ENCODE measurements around the gene ALDH2. TPM values are rescaled to one million over a fixed set of nuclear protein-coding genes. Genes with fewer than 3 reads are reported as not detected.

ALDH2 gene
- total RNA-seq, 3 donors from 2014 or later (not counting 1 experiment from before 2014, with no cell fraction given), result 2.6 to 8.2 (median 3.8) TPM

DNA sequence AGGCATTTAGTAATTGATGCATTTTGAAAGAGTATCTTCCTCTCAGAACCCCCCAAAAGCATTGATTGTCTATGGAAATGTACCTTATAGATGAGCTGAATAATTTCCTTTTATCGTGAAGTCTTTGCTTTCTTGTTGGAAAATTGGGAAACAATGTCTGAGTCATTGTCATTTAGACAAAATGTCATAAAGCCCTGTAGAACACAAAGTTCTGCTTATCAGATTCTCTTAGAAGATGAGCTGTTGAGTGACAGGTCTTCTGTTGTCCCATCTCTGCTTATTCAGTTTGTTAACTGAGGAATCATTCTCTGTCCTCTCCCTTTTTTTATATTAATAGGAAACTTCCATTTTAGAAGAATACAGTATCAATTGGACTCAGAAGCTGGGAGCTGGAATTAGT is 98.2 kb downstream of the ALDH2 start:
- H3K27ac ChIP-seq (ENCODE audit: low read length), result no peak overlapping the region
- no peak overlapping the region for H3K4me3 ChIP-seq (ENCODE audit: low read length)
- H3K27me3 ChIP-seq (ENCODE audit: control insufficient read depth, insufficient read depth, low read length), result no peaks in the 10 kb centered on the region
- no peak for TF ChIP-seq CTCF (IDR thresholded peaks at IDR 0.05)
- Mint-ChIP-seq H3K36me3 (peaks cover 14% of the 10 kb centered on the region), H3K27me3 (ENCODE audit: low read depth in 2 of 2) (no peaks in the 10 kb centered on the region), H3K4me1 (peaks cover 12 to 16% of the 10 kb centered on the region in 2 donors), H3K9me3 (no peaks in the 10 kb centered on the region), H3K27ac (no peak overlapping the region), H3K4me3 (no peak overlapping the region)
- H3K9me3 ChIP-seq (ENCODE audit: control insufficient read depth, insufficient read depth, low read length), result no peaks in the 10 kb centered on the region
- H3K4me1 ChIP-seq (ENCODE audit: control insufficient read depth, insufficient read depth, low read length), result no peaks in the 10 kb centered on the region
- H3K36me3 ChIP-seq (ENCODE audit: control insufficient read depth, insufficient read depth, low read length), result peaks cover 34% of the 10 kb centered on the region
- WGBS (ENCODE audit: insufficient coverage), result 100% methylated on average over 1 of the region's 1 CpG
- ATAC-seq (no peak), DNase-seq (no peak)
- intact Hi-C loops (cut with micrococcal nuclease), result no loop called here

Other genes starting within 250 kb of the ALDH2 start
- gene ATXN2, start 167.6 kb upstream of the ALDH2 start, total RNA-seq, result 10 to 100 TPM; 44.9 to 56.5 (median 51.5) TPM
- gene BRAP, start 81.0 kb upstream of the ALDH2 start, total RNA-seq, result 10 to 100 TPM; 24.6 to 28.8 (median 27.8) TPM
- gene ACAD10, start 80.9 kb upstream of the ALDH2 start, total RNA-seq, result 10 to 100 TPM; 19.0 to 29.0 (median 27.0) TPM
- gene MAPKAPK5, start 75.3 kb downstream of the ALDH2 start, total RNA-seq, result 10 to 100 TPM; 54.8 to 64.9 (median 63.5) TPM
- 10 to 100 TPM in 2 of 3 donors, 1 to 10 TPM in 1; 6.5 to 10.2 (median 10.1) TPM for gene TMEM116, start 246.2 kb downstream of the ALDH2 start, total RNA-seq
- 10 to 100 TPM; 51.6 to 74.9 (median 57.8) TPM for gene ERP29, start 246.5 kb downstream of the ALDH2 start, total RNA-seq